ENCODE results near the gene ZNF474. TPM values are rescaled to one million over a fixed set of nuclear protein-coding genes. Genes with fewer than 3 reads are reported as not detected.

ZNF474 gene
- total RNA-seq, 2 donors from 2014 or later, result 0.20 TPM; not detected in 1

DNA sequence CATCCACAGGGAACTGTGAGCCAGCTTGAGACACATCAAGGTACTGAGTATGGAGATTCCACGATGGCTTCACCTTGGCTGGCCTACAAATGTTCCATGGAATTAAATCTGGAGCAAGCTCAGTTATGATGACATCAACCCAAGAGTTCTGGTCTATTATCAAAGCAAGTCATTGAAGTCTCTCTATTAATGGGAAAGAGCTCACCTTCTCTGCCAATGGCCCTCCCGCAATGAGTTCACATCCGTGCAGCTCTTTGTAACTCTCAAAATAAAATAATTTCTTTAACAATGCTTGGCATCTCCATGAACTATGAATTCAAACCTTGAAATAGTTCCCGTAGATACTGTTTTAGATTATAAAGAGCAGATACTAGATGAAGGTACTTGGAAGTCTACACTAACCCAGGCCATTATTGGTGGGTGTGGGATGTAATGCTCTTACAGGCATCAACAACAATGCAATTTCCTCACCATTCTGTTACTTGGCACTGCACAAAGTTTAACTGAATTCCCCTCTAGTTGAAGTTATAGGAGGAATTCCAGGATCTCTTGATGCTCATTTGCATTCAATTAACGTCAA lies 55.4 kb downstream of the ZNF474 start:
- no peaks in the 10 kb centered on the region for H3K9me3 ChIP-seq
- no peak overlapping the region for H3K4me3 ChIP-seq
- no peak overlapping the region for H3K27ac ChIP-seq
- intact Hi-C loops (cut with DNase I), result no loop called here
- H3K9ac ChIP-seq (ENCODE audit: low read depth in 2 of 2, low read length in 2 of 2), result no peak overlapping the region
- no peak for DNase-seq
- H3K4me1 ChIP-seq, result peaks cover 11% of the 10 kb centered on the region
- H3K36me3 ChIP-seq, result no peaks in the 10 kb centered on the region
- TF ChIP-seq, protein P1, sequence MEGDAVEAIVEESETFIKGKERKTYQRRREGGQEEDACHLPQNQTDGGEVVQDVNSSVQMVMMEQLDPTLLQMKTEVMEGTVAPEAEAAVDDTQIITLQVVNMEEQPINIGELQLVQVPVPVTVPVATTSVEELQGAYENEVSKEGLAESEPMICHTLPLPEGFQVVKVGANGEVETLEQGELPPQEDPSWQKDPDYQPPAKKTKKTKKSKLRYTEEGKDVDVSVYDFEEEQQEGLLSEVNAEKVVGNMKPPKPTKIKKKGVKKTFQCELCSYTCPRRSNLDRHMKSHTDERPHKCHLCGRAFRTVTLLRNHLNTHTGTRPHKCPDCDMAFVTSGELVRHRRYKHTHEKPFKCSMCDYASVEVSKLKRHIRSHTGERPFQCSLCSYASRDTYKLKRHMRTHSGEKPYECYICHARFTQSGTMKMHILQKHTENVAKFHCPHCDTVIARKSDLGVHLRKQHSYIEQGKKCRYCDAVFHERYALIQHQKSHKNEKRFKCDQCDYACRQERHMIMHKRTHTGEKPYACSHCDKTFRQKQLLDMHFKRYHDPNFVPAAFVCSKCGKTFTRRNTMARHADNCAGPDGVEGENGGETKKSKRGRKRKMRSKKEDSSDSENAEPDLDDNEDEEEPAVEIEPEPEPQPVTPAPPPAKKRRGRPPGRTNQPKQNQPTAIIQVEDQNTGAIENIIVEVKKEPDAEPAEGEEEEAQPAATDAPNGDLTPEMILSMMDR (IDR thresholded peaks at IDR 0.05), result no peak
- H3K27me3 ChIP-seq, result no peaks in the 10 kb centered on the region

GRCh38 chr5:122187426-122187825 lies 58.1 kb downstream of the ZNF474 start:
- TF ChIP-seq, protein P1 (IDR thresholded peaks at IDR 0.05), result no peak
- no peak overlapping the region for H3K9ac ChIP-seq (ENCODE audit: low read depth in 2 of 2, low read length in 2 of 2)
- H3K4me1 ChIP-seq, result peaks cover 7% of the 10 kb centered on the region
- no peaks in the 10 kb centered on the region for H3K36me3 ChIP-seq
- no peaks in the 10 kb centered on the region for H3K9me3 ChIP-seq
- intact Hi-C loops (cut with DNase I), result no loop called here
- DNase-seq, result peak; percentile 68
- H3K27me3 ChIP-seq, result no peaks in the 10 kb centered on the region
- no peak overlapping the region for H3K4me3 ChIP-seq
- H3K27ac ChIP-seq, result no peak overlapping the region

DNA sequence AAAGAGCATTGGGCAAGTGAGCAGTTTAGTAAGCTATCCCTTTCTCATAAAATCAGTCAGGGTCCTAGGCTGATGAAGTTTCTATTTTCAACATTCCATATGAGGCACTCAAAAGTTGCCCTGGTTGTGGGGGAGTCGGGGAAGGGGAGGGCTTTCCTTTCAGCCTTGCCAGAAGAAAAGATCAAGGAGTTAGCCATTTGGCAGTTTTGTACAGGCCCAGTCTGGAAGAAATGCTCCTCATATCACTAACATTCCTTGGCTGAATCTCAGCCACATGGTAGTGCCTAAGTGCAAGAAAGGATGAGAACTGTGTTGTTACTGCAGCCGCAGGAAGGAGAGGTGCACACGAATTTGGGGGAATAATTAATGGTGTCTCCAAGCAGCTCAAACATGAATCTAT lies 60.8 kb downstream of the ZNF474 start:
- DNase-seq, result no peak
- H3K4me1 ChIP-seq, result peaks cover 3% of the 10 kb centered on the region
- no peaks in the 10 kb centered on the region for H3K36me3 ChIP-seq
- no peak overlapping the region for H3K4me3 ChIP-seq
- TF ChIP-seq, protein P1 (IDR thresholded peaks at IDR 0.05), result no peak
- H3K9ac ChIP-seq (ENCODE audit: low read depth in 2 of 2, low read length in 2 of 2), result no peak overlapping the region
- intact Hi-C loops (cut with DNase I), result loop anchor here (5.0 kb wide), 2 partner anchors 227 to 302 kb away; no protein-coding TSS in a partner anchor
- no peaks in the 10 kb centered on the region for H3K9me3 ChIP-seq
- no peak overlapping the region for H3K27ac ChIP-seq
- H3K27me3 ChIP-seq, result no peaks in the 10 kb centered on the region

DNA sequence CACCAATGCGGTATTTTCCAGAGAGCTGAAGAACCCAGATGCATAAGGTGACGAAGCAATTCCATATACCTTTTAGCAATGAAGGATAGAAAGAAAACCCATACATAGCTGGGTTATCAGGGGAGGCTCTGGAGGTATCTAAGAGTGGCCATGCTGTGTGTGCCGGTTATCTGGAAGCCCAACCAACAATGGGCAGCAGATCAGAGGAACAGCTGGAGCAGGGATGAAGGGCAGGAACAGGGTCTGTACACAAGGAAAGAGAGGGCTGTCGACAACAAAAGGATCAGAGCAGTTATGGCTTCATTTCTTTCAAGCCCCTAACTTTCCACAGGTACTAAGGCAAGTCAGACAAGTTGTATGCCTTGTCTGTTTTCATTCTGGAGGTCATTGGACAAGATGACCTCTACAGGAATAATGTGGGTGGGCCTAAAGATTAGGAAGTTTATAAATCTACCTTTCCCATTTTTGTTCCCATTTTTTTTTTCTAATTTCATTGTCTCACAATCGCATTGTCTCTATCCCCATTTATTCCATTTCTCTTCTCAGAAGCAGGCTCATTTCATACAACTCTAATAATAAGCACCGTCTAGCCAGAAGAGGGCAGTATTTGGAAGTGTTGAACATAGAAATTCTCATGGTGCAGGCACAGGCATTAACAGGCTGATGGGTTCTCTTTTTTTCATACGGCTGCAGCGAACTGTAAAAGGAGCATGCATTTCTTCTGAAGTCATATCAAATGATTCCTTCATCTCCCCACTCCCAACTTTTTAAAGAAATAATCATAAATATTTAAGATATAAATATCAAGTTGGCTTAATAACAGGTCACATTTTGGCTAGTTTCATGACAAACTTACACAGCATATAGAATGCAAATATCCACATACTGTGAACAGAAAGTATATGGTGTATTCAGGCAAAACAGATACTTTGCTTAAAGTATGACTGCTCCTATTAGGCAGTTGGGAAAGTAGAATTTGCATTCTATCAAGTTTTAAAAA lies 63.5 kb downstream of the ZNF474 start:
- Histone ChIP-seq H3K27me3 (no peaks in the 10 kb centered on the region), H3K36me3 (no peaks in the 10 kb centered on the region), H3K4me3 (no peak overlapping the region), H3K27ac (no peak overlapping the region), H3K4me1 (peaks cover 3% of the 10 kb centered on the region), H3K9ac (ENCODE audit: low read depth in 2 of 2, low read length in 2 of 2) (no peak overlapping the region), H3K9me3 (no peaks in the 10 kb centered on the region)
- TF ChIP-seq, protein P1 (IDR thresholded peaks at IDR 0.05), result peak; percentile 58
- DNase-seq, result peak; percentile 58
- intact Hi-C loops (cut with DNase I), result loop anchor here (5.0 kb wide), 2 partner anchors 225 to 300 kb away; no protein-coding TSS in a partner anchor

- no peaks in the 10 kb centered on the region for H3K9me3 ChIP-seq
- DNase-seq, result peak; percentile 34
- intact Hi-C loops (cut with DNase I), result no loop called here
Observed at GRCh38 chr5:122195802-122196394, 66.6 kb downstream of the ZNF474 start.

More at GRCh38 chr5:122195802-122196394, 66.6 kb downstream of the ZNF474 start:
- H3K9ac ChIP-seq (ENCODE audit: low read depth in 2 of 2, low read length in 2 of 2), result no peak overlapping the region
- no peaks in the 10 kb centered on the region for H3K4me1 ChIP-seq
- H3K27ac ChIP-seq, result no peak overlapping the region
- no peaks in the 10 kb centered on the region for H3K27me3 ChIP-seq
- no peak overlapping the region for H3K4me3 ChIP-seq
- TF ChIP-seq, protein P1 (IDR thresholded peaks at IDR 0.05), result peak; percentile 42
- no peaks in the 10 kb centered on the region for H3K36me3 ChIP-seq

All from colonic mucosa (tissue), 4 donors.